ENCODE measurements around the gene ZFP1.

- TF ChIP-seq, protein P1, sequence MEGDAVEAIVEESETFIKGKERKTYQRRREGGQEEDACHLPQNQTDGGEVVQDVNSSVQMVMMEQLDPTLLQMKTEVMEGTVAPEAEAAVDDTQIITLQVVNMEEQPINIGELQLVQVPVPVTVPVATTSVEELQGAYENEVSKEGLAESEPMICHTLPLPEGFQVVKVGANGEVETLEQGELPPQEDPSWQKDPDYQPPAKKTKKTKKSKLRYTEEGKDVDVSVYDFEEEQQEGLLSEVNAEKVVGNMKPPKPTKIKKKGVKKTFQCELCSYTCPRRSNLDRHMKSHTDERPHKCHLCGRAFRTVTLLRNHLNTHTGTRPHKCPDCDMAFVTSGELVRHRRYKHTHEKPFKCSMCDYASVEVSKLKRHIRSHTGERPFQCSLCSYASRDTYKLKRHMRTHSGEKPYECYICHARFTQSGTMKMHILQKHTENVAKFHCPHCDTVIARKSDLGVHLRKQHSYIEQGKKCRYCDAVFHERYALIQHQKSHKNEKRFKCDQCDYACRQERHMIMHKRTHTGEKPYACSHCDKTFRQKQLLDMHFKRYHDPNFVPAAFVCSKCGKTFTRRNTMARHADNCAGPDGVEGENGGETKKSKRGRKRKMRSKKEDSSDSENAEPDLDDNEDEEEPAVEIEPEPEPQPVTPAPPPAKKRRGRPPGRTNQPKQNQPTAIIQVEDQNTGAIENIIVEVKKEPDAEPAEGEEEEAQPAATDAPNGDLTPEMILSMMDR (IDR thresholded peaks at IDR 0.05), result no peak
- no peak for TF ChIP-seq POLR2A (IDR thresholded peaks at IDR 0.05)
Observed at GRCh38 chr16:75152635-75153034, 4.3 kb downstream of the ZFP1 start.
